C4-2B (cell line): Measurements from ENCODE around the gene MOB1B.
"Not testable (repeated sequence)": the region's sequence is repeated elsewhere in the genome, so short reads cannot be mapped to it uniquely, and the experiment has no call there.

ENCODE experiments used
- H3K27ac ChIP-seq: fragments of 450-650 bp; 2 replicates; pipeline ENCODE4 v1.5.1; 2017
- CTCF ChIP-seq: fragments of 450-650 bp; conservative IDR thresholded peaks from 2 replicates; pipeline ENCODE4 v1.5.1; 2017; ENCODE audit warnings: mild to moderate bottlenecking
- ZFX ChIP-seq: fragments of 450-650 bp; IDR thresholded peaks from 2 replicates; pipeline ENCODE4 v1.6.1; 2017

Gene MOB1B

GRCh38 chr4:71011451-71011850, 109.3 kb downstream of the MOB1B start:
- H3K27ac ChIP-seq, result no peak overlapping the region

GRCh38 chr4:71017391-71017790, 115.2 kb downstream of the MOB1B start:
- not testable (repeated sequence) for H3K27ac ChIP-seq

More at GRCh38 chr4:71011451-71011850, 109.3 kb downstream of the MOB1B start:
- no peak for TF ChIP-seq ZFX
- TF ChIP-seq CTCF, result no peak

- no peak for TF ChIP-seq CTCF
- no peak for TF ChIP-seq ZFX
- no peak overlapping the region for H3K27ac ChIP-seq
Measured at GRCh38 chr4:71020611-71021010, 118.4 kb downstream of the MOB1B start.

- no peak overlapping the region for H3K27ac ChIP-seq
- TF ChIP-seq ZFX (no peak), CTCF (no peak)
Measured at GRCh38 chr4:71025654-71026053, 123.5 kb downstream of the MOB1B start.

GRCh38 chr4:71026086-71026485, 123.9 kb downstream of the MOB1B start:
- H3K27ac ChIP-seq, result no peak overlapping the region
- TF ChIP-seq CTCF (no peak), ZFX (no peak)

GRCh38 chr4:71027611-71028010, 125.4 kb downstream of the MOB1B start:
- TF ChIP-seq ZFX, result no peak
- no peak for TF ChIP-seq CTCF
- no peak overlapping the region for H3K27ac ChIP-seq

GRCh38 chr4:71029504-71029903, 127.3 kb downstream of the MOB1B start:
- H3K27ac ChIP-seq, result no peak overlapping the region
- TF ChIP-seq CTCF, result no peak
- no peak for TF ChIP-seq ZFX

GRCh38 chr4:71032106-71032505, 129.9 kb downstream of the MOB1B start:
- not testable (repeated sequence) for H3K27ac ChIP-seq
